K562 (cell line): ENCODE results near the gene DAPK2. TPM values are rescaled to one million over a fixed set of nuclear protein-coding genes. Genes with fewer than 3 reads are reported as not detected.

ENCODE experiments used
- DLX4 ChIP-seq: fragments of 250-450 bp; sonication (Bioruptor Pico); IDR thresholded peaks from 2 replicates; pipeline ENCODE4 v1.6.1; 2021; ENCODE audit warnings: mild to moderate bottlenecking
- E4F1 ChIP-seq: fragments of 250-450 bp; sonication (Bioruptor Pico); IDR thresholded peaks from 2 replicates; pipeline ENCODE4 v1.5.0; 2021; ENCODE audit warnings: mild to moderate bottlenecking, borderline replicate concordance
- NR1H2 ChIP-seq: sonication (generic); formaldehyde crosslinking; IDR thresholded peaks from 2 replicates; pipeline ENCODE4 v1.4.0; 2020; ENCODE audit warnings: mild to moderate bottlenecking, missing genetic modification reagents
- PHF20 ChIP-seq: fragments of 450-650 bp; IDR thresholded peaks from 2 replicates; pipeline ENCODE4 v1.6.1; 2018; ENCODE audit not compliant: partially characterized antibody
- RBM17 ChIP-seq: fragments of 200-400 bp; formaldehyde crosslinking; IDR thresholded peaks from 2 replicates; pipeline ENCODE4 v1.6.1; 2017; ENCODE audit warnings: low read depth, mild to moderate bottlenecking, low read length, borderline replicate concordance
- RBM25 ChIP-seq: fragments of 200-400 bp; formaldehyde crosslinking; IDR thresholded peaks from 2 replicates; pipeline ENCODE4 v1.6.1; 2018; ENCODE audit warnings: low read length, low read depth, moderate library complexity; ENCODE audit not compliant: severe bottlenecking
- SMAD1 ChIP-seq: fragments of 150-350 bp; IDR thresholded peaks from 2 replicates; pipeline ENCODE4 v1.6.1; 2014; ENCODE audit warnings: low read length, low read depth; ENCODE audit not compliant: partially characterized antibody
- THAP12 ChIP-seq: fragments of 250-450 bp; sonication (Bioruptor Pico); IDR thresholded peaks from 2 replicates; pipeline ENCODE4 v1.9.0; 2021; ENCODE audit warnings: mild to moderate bottlenecking, inconsistent platforms
- ZBTB11 ChIP-seq, 3 experiments: fragments of 200-800 bp in 1 of 3; fragments of 250-450 bp in 1 of 3; fragments of 450-650 bp in 1 of 3; sonication (Bioruptor Pico) in 1 of 3; sonication (Bioruptor generic) in 1 of 3; formaldehyde crosslinking in 1 of 3; IDR thresholded peaks; 2 replicates each; pipeline versions ENCODE4 v1.6.1 to v1.8.0; 2016 to 2022; ENCODE audit warnings: mild to moderate bottlenecking in 2 of 3, missing genetic modification characterization in 2 of 3, missing compliant biosample characterization in 1 of 3, moderate library complexity in 1 of 3
- ZNF12 ChIP-seq: sonication (generic); formaldehyde crosslinking; IDR thresholded peaks from 2 replicates; pipeline ENCODE4 v1.4.0; 2020; ENCODE audit warnings: mild to moderate bottlenecking, missing genetic modification reagents
- ZNF274 ChIP-seq: IDR thresholded peaks from 2 replicates; pipeline ENCODE4 v1.6.1; 2011; ENCODE audit warnings: low read depth, mild to moderate bottlenecking, low read length, moderate library complexity, borderline replicate concordance
- ZNF592 ChIP-seq: fragments of 450-650 bp; IDR thresholded peaks from 2 replicates; pipeline ENCODE4 v1.6.1; 2017; ENCODE audit warnings: antibody characterized with exemption, mild to moderate bottlenecking
- polyA plus RNA-seq, 8 experiments: library from polyadenylated mRNA; depleted of rRNA in 4 of 8; stranded (reverse) in 5 of 8; unstranded in 3 of 8; fragments of >200 nt; fragmentation: Nextera tagmentation in 2 of 8; fragmentation: Illumina TruSeq in 1 of 8; extraction: Ambion mirVana in 2 of 8; extraction: Trizol in 1 of 8; gene quantifications; 2 replicates each; pipeline versions ENCODE4 v1.2.1 to v1.2.3, GENCODE V29; 2011 to 2014; ENCODE audit warnings: inconsistent platforms in 1 of 8, missing spikeins in 1 of 8
- total RNA-seq, 7 experiments: library from RNA; depleted of rRNA in 6 of 7; stranded (reverse); fragments of >200 nt in 6 of 7; fragmentation: Illumina TruSeq in 2 of 7; extraction: Trizol in 2 of 7; gene quantifications; 2 replicates each; pipeline versions ENCODE4 v1.2.1 to v1.2.3, GENCODE V29; 2011 to 2021; ENCODE audit warnings: low replicate concordance in 1 of 7

The DAPK2 gene
- total and polyA plus RNA-seq, 9 of the 15 experiments (the other 6 are each of a cell fraction or from before 2014, with no cell fraction given) = 0.14 to 5.2 (median 2.2) TPM

- TF ChIP-seq ZBTB11 (CRISPR knock-in tag; IDR thresholded peaks at IDR 0.05) (no peak), ZNF592 (peak; percentile 89), PHF20 (no peak), DLX4 (CRISPR knock-in tag) (no peak), RBM17 (no peak), SMAD1 (no peak), RBM25 (peak; percentile 56), THAP12 (CRISPR knock-in tag) (peak; percentile 51; the same call in 1 of the 2 replicates), NR1H2 (CRISPR knock-in tag) (no peak), ZNF274 (no peak), E4F1 (CRISPR knock-in tag) (no peak), ZNF12 (CRISPR knock-in tag) (peak; percentile 52; the same call in 1 of the 2 replicates)
Measured at GRCh38 chr15:63891079-63891767, 155.1 kb downstream of the DAPK2 start (continued).
